H54 (cell line): ENCODE measurements around the gene CACNA1I.
A peak's percentile ranks its signal among the peaks of the same experiment; 100 is the strongest.

ENCODE experiments used
- DNase-seq: peaks from one replicate; pipeline ENCODE4 v3.0.0; 2011; ENCODE audit warnings: low spot score, mixed read lengths; ENCODE audit not compliant: insufficient read length
- FAIRE-seq: peaks from 3 replicates; lab custom pipeline; 2011; peaks lifted over from hg19 to GRCh38; lab: Jason Lieb, UNC
- POLR2A ChIP-seq: IDR thresholded peaks from 2 replicates; pipeline ENCODE4 v1.6.1; 2011; ENCODE audit warnings: low read depth, mild to moderate bottlenecking, low read length

Gene CACNA1I

GRCh38 chr22:39553429-39553828 is 17.1 kb upstream of the CACNA1I start:
- FAIRE-seq (no peak), DNase-seq (no peak)
- TF ChIP-seq POLR2A: no peak

- FAIRE-seq: no peak
- DNase-seq: no peak
- TF ChIP-seq POLR2A: no peak
These were observed 16.4 kb upstream of the CACNA1I start for GRCh38 chr22:39554151-39554550.

GRCh38 chr22:39556970-39557841 is 13.3 kb upstream of the CACNA1I start:
- DNase-seq (no peak), FAIRE-seq (no peak)
- no peak for TF ChIP-seq POLR2A

GRCh38 chr22:39558254-39558727 is 12.3 kb upstream of the CACNA1I start:
- no peak for DNase-seq
- no peak for TF ChIP-seq POLR2A
- no peak for FAIRE-seq

- no peak for DNase-seq
- TF ChIP-seq POLR2A: no peak
- FAIRE-seq: no peak
These were observed 11.6 kb upstream of the CACNA1I start for GRCh38 chr22:39558950-39559349.

- DNase-seq: peak; percentile 83
These were observed 11.0 kb upstream of the CACNA1I start for GRCh38 chr22:39559456-39560105.

GRCh38 chr22:39560127-39560526 is 10.4 kb upstream of the CACNA1I start:
- FAIRE-seq (no peak), DNase-seq (no peak)
- no peak for TF ChIP-seq POLR2A

More at GRCh38 chr22:39559456-39560105, 11.0 kb upstream of the CACNA1I start:
- no peak for FAIRE-seq
- TF ChIP-seq POLR2A: no peak

- FAIRE-seq (no peak), DNase-seq (no peak)
- no peak for TF ChIP-seq POLR2A
These were observed 7.6 kb upstream of the CACNA1I start for GRCh38 chr22:39562839-39563489.

- FAIRE-seq (no peak), DNase-seq (no peak)
- TF ChIP-seq POLR2A: no peak
These were observed 6.8 kb upstream of the CACNA1I start for GRCh38 chr22:39563571-39564428.

GRCh38 chr22:39565414-39565944 is 5.1 kb upstream of the CACNA1I start:
- DNase-seq (no peak), FAIRE-seq (no peak)
- TF ChIP-seq POLR2A: no peak

GRCh38 chr22:39567135-39567946 is 3.2 kb upstream of the CACNA1I start:
- TF ChIP-seq POLR2A: no peak
- no peak for DNase-seq
- FAIRE-seq: no peak
